ENCODE data around the gene STXBP5. TPM values are rescaled to one million over a fixed set of nuclear protein-coding genes. Genes with fewer than 3 reads are reported as not detected.

STXBP5 gene
- total and polyA plus RNA-seq, 2 donors (not counting 1 experiment from before 2014, with no cell fraction given): 4.6 to 24.1 TPM

DNA sequence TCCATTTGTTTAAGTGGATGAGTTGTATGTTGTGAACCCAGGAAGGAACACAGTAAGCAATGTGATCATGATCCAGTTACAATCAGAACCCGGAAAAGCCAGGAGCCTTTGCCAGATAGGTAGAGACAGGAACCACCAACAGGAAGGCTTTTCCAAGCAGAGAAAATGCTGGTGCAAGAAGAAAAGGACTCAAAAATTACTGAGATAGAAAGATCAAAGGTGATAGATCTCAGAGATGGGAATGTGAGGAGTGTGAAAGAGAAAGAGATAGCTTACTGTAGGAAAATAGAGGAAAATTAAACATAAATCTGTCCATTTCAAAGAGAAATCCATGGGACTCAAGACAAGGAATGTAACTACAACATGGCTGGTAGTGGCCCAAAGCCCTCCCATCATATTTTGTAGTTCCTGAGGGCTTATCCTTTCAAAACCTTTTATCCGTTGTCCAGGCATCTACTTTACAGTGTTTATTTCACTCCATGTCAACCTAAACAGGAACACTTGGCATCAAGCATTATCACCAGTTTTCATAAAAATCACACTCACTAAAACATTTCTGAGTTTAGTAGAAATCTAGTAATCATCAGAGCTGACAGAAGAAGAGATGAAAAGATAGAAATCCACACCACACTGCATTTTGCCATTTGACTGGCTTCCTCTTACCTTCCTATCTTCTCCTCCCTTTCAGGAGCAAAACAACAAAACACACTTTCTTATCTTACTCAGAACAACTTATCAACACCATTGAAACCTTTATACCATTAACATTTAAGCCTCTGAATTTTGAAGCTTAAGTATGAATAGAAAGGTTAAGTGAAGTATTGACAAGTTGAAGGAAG lies 44.5 kb upstream of the STXBP5 start:
- H3K4me1 Mint-ChIP-seq: no peaks in the 10 kb centered on the region
- H3K4me1 ChIP-seq (ENCODE audit: control insufficient read depth in 2 of 2, insufficient read depth in 2 of 2, low read length in 2 of 2): no peaks in the 10 kb centered on the region
- CTCF ChIA-PET: no interaction called here
- no peak for TF ChIP-seq CTCF (IDR thresholded peaks at IDR 0.05)
- no peak for TF ChIP-seq EZH2 (IDR thresholded peaks at IDR 0.05; ENCODE audit: borderline replicate concordance, insufficient read depth, low read depth, low read length, poor library complexity, severe bottlenecking)
- no peaks in the 10 kb centered on the region for H3K79me2 ChIP-seq (ENCODE audit: control insufficient read depth, insufficient read depth, low read length)
- no peak overlapping the region for H3K4me3 Mint-ChIP-seq
- no peak overlapping the region for H3K27ac Mint-ChIP-seq
- no peaks in the 10 kb centered on the region for H3K9me3 ChIP-seq (ENCODE audit: control extremely low read depth in 1 of 3, control insufficient read depth in 2 of 3, insufficient read depth in 1 of 3, low read length in 2 of 3)
- POLR2A ChIA-PET: no interaction called here
- ATAC-seq (ENCODE audit: low read depth) (no peak), DNase-seq (no peak)
- no peak overlapping the region for H3K9ac ChIP-seq (ENCODE audit: low read length)
- H3K27me3 Mint-ChIP-seq: peaks cover 20% of the 10 kb centered on the region
- WGBS (ENCODE audit: insufficient coverage): 93% methylated on average over 1 of the region's 2 CpGs
- intact Hi-C loops (cut with micrococcal nuclease): loop anchor here (10.0 kb wide), 1 partner anchor 65 kb away; no protein-coding TSS in a partner anchor
- H3K4me3 ChIP-seq (ENCODE audit: control extremely low read depth in 1 of 5, extremely low read depth in 1 of 5, insufficient read depth in 1 of 5, low read depth in 2 of 5, low read length in 4 of 5): no peak overlapping the region
- no peak overlapping the region for H2AFZ ChIP-seq (ENCODE audit: insufficient read depth, low read depth, low read length, poor library complexity, severe bottlenecking)
- H3K27me3 ChIP-seq (replicated peaks in 1 of 4; ENCODE audit: control extremely low read depth in 1 of 4, control insufficient read depth in 3 of 4, insufficient read depth in 4 of 4, low read length in 3 of 4): peaks cover 0 to 4% (median 0%) of the 10 kb centered on the region in 4 experiments
- H3K9me3 Mint-ChIP-seq (ENCODE audit: insufficient read depth): no peaks in the 10 kb centered on the region
- H3K36me3 ChIP-seq (replicated peaks in 1 of 2; ENCODE audit: control extremely low read depth in 1 of 2, control insufficient read depth in 1 of 2, extremely low read depth in 1 of 2, insufficient read depth in 2 of 2, low read length in 1 of 2): no peaks in the 10 kb centered on the region
- no peaks in the 10 kb centered on the region for H4K20me1 ChIP-seq (ENCODE audit: control insufficient read depth, insufficient read depth, low read length, poor library complexity, severe bottlenecking)
- H3K4me2 ChIP-seq (replicated peaks; ENCODE audit: low read depth, low read length, poor library complexity, severe bottlenecking): no peak overlapping the region
- no peak overlapping the region for H3K27ac ChIP-seq (ENCODE audit: low read length in 2 of 2)

GRCh38 chr6:147160593-147160992 lies 43.6 kb upstream of the STXBP5 start:
- no peak overlapping the region for H3K27ac Mint-ChIP-seq
- intact Hi-C loops (cut with micrococcal nuclease): loop anchor here (10.0 kb wide), 1 partner anchor 64 kb away; no protein-coding TSS in a partner anchor
- no peak overlapping the region for H3K4me3 Mint-ChIP-seq
- no peak for DNase-seq
- H3K9me3 ChIP-seq (ENCODE audit: control extremely low read depth in 1 of 3, control insufficient read depth in 2 of 3, insufficient read depth in 1 of 3, low read length in 2 of 3): no peaks in the 10 kb centered on the region
- peaks cover 18% of the 10 kb centered on the region for H3K27me3 Mint-ChIP-seq
- no peaks in the 10 kb centered on the region for H3K9me3 Mint-ChIP-seq (ENCODE audit: insufficient read depth)
- WGBS (ENCODE audit: insufficient coverage): no CpG with 5 or more reads among the region's 1 CpG
- no peak overlapping the region for H3K4me2 ChIP-seq (replicated peaks; ENCODE audit: low read depth, low read length, poor library complexity, severe bottlenecking)
- H3K79me2 ChIP-seq (ENCODE audit: control insufficient read depth, insufficient read depth, low read length): no peaks in the 10 kb centered on the region
- H3K4me1 Mint-ChIP-seq: no peaks in the 10 kb centered on the region
- H2AFZ ChIP-seq (ENCODE audit: insufficient read depth, low read depth, low read length, poor library complexity, severe bottlenecking): no peak overlapping the region
- no peaks in the 10 kb centered on the region for H3K36me3 ChIP-seq (replicated peaks in 1 of 2; ENCODE audit: control extremely low read depth in 1 of 2, control insufficient read depth in 1 of 2, extremely low read depth in 1 of 2, insufficient read depth in 2 of 2, low read length in 1 of 2)
- no peak for ATAC-seq (ENCODE audit: low read depth)
- H4K20me1 ChIP-seq (ENCODE audit: control insufficient read depth, insufficient read depth, low read length, poor library complexity, severe bottlenecking): no peaks in the 10 kb centered on the region
- H3K4me3 ChIP-seq (ENCODE audit: control extremely low read depth in 1 of 5, extremely low read depth in 1 of 5, insufficient read depth in 1 of 5, low read depth in 2 of 5, low read length in 4 of 5): no peak overlapping the region
- TF ChIP-seq CTCF (IDR thresholded peaks at IDR 0.05) (no peak), EZH2 (IDR thresholded peaks at IDR 0.05; ENCODE audit: borderline replicate concordance, insufficient read depth, low read depth, low read length, poor library complexity, severe bottlenecking) (no peak)
- H3K4me1 ChIP-seq (ENCODE audit: control insufficient read depth in 2 of 2, insufficient read depth in 2 of 2, low read length in 2 of 2): no peaks in the 10 kb centered on the region
- H3K27me3 ChIP-seq (replicated peaks in 1 of 4; ENCODE audit: control extremely low read depth in 1 of 4, control insufficient read depth in 3 of 4, insufficient read depth in 4 of 4, low read length in 3 of 4): peaks cover 0 to 4% (median 0%) of the 10 kb centered on the region in 4 experiments
- CTCF ChIA-PET: no interaction called here
- H3K9ac ChIP-seq (ENCODE audit: low read length): no peak overlapping the region
- H3K27ac ChIP-seq (ENCODE audit: low read length in 2 of 2): no peak overlapping the region
- POLR2A ChIA-PET: no interaction called here
